Measurements from ENCODE around the gene ZNF583.

The ZNF583 gene

GRCh38 chr19:56372281-56372680 is 31.9 kb upstream of the ZNF583 start:
- TF ChIP-seq EZH2phosphoT487 (IDR thresholded peaks at IDR 0.05; ENCODE audit: borderline replicate concordance, low read length) (no peak), CTCF (IDR thresholded peaks at IDR 0.05; ENCODE audit: low read depth, low read length, poor library complexity, severe bottlenecking) (no peak)
- Histone ChIP-seq H3K4me2 (ENCODE audit: low read length) (no peak overlapping the region), H3K4me1 (ENCODE audit: control insufficient read depth, low read length) (no peaks in the 10 kb centered on the region), H3K9me2 (replicated peaks; ENCODE audit: control insufficient read depth, low read length) (no peaks in the 10 kb centered on the region), H3K27me3 (ENCODE audit: control insufficient read depth, low read length) (no peaks in the 10 kb centered on the region), H4K20me1 (ENCODE audit: control insufficient read depth, insufficient read depth, low read depth, low read length) (no peaks in the 10 kb centered on the region), H3K9me3 (ENCODE audit: control insufficient read depth, insufficient read depth, low read length) (peaks cover 9% of the 10 kb centered on the region; the same call in 1 of the 2 replicates), H3K79me2 (ENCODE audit: control insufficient read depth, low read length) (no peaks in the 10 kb centered on the region), H3K36me3 (ENCODE audit: control insufficient read depth, low read length) (no peaks in the 10 kb centered on the region), H3K27ac (ENCODE audit: low read depth, low read length) (no peak overlapping the region), H3K4me3 (ENCODE audit: low read length) (no peak overlapping the region), H3F3A (ENCODE audit: control insufficient read depth, insufficient read depth) (no peaks in the 10 kb centered on the region)

GRCh38 chr19:56377105-56377924 is 26.8 kb upstream of the ZNF583 start:
- no peak for TF ChIP-seq EZH2phosphoT487 (IDR thresholded peaks at IDR 0.05; ENCODE audit: borderline replicate concordance, low read length)
- no peak for TF ChIP-seq CTCF (IDR thresholded peaks at IDR 0.05; ENCODE audit: low read depth, low read length, poor library complexity, severe bottlenecking)
- peaks cover 7% of the 10 kb centered on the region for H3K9me3 ChIP-seq (ENCODE audit: control insufficient read depth, insufficient read depth, low read length)
- no peaks in the 10 kb centered on the region for H3K27me3 ChIP-seq (ENCODE audit: control insufficient read depth, low read length)
- H3K79me2 ChIP-seq (ENCODE audit: control insufficient read depth, low read length) = no peaks in the 10 kb centered on the region
- no peaks in the 10 kb centered on the region for H4K20me1 ChIP-seq (ENCODE audit: control insufficient read depth, insufficient read depth, low read depth, low read length)
- no peak overlapping the region for H3K4me3 ChIP-seq (ENCODE audit: low read length)
- no peak overlapping the region for H3K4me2 ChIP-seq (ENCODE audit: low read length)
- H3K36me3 ChIP-seq (ENCODE audit: control insufficient read depth, low read length) = no peaks in the 10 kb centered on the region
- no peaks in the 10 kb centered on the region for H3K9me2 ChIP-seq (replicated peaks; ENCODE audit: control insufficient read depth, low read length)
- H3K4me1 ChIP-seq (ENCODE audit: control insufficient read depth, low read length) = no peaks in the 10 kb centered on the region
- H3F3A ChIP-seq (ENCODE audit: control insufficient read depth, insufficient read depth) = no peaks in the 10 kb centered on the region
- no peak overlapping the region for H3K27ac ChIP-seq (ENCODE audit: low read depth, low read length)

GRCh38 chr19:56383826-56384605 is 20.1 kb upstream of the ZNF583 start:
- Histone ChIP-seq H3K4me2 (ENCODE audit: low read length) (no peak overlapping the region), H3K4me3 (ENCODE audit: low read length) (no peak overlapping the region), H3K4me1 (ENCODE audit: control insufficient read depth, low read length) (no peaks in the 10 kb centered on the region), H3K36me3 (ENCODE audit: control insufficient read depth, low read length) (no peaks in the 10 kb centered on the region), H3F3A (ENCODE audit: control insufficient read depth, insufficient read depth) (no peaks in the 10 kb centered on the region), H3K27ac (ENCODE audit: low read depth, low read length) (no peak overlapping the region), H3K27me3 (ENCODE audit: control insufficient read depth, low read length) (no peaks in the 10 kb centered on the region), H4K20me1 (ENCODE audit: control insufficient read depth, insufficient read depth, low read depth, low read length) (no peaks in the 10 kb centered on the region), H3K9me2 (replicated peaks; ENCODE audit: control insufficient read depth, low read length) (no peaks in the 10 kb centered on the region), H3K79me2 (ENCODE audit: control insufficient read depth, low read length) (no peaks in the 10 kb centered on the region), H3K9me3 (ENCODE audit: control insufficient read depth, insufficient read depth, low read length) (peaks cover 9% of the 10 kb centered on the region)
- no peak for TF ChIP-seq CTCF (IDR thresholded peaks at IDR 0.05; ENCODE audit: low read depth, low read length, poor library complexity, severe bottlenecking)
- TF ChIP-seq EZH2phosphoT487 (IDR thresholded peaks at IDR 0.05; ENCODE audit: borderline replicate concordance, low read length) = no peak
